HG03108 (cell line): ENCODE measurements around the gene CLOCK.

Experiments used
- ATAC-seq: cut with Tn5 transposase; IDR thresholded peaks from one replicate; pipeline ENCODE4 v1.9.1; 2021; ENCODE audit warnings: moderate library complexity; ENCODE audit not compliant: unreplicated experiment

CLOCK gene

DNA sequence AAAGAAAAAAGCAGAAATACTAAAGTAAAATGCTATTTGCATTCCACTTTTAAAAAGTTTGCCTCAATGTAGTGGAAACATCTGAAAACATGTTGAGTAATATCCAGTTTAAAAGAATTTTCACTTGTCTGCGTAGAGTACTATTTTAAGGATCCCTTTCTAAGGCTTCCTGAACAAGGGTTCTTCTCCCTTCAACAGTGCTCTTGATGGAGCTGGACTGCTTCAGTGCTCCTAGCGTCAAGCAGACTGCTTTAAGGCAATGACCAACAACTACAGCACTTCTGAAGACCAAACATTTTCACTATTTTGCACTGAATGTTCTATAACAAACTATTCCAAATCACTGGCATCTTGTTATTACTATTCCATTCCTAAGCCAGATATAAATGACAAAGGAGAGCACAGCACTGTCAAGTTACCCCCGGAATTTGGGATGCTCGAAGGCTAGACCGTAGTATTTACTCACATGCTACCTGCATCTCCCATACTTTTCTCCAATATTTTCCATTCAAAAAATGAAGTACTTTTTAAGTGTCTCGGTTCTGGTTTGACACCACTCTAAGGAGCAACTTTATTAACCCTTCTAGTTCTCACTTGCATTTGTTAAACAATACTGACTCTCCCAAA is 114.9 kb downstream of the CLOCK start:
- no peak for ATAC-seq

DNA sequence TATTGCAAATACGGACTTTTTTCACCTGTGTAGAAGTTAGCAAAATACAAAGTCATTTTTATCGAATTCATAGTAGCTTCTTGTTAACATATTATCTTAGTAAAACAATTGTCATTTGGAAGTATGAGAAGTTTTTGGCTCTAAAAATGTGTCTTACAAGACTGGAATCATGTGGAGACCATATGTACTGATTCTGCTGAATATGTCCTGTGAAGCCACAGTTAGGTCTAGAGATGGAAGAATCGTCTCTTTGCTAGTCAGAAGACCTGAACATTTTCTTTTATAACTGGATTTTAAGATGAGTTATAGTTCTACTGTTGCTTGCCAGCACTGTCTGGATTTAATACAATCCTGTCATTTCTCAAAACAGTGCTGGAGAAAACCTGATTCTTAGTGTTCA is 121.9 kb downstream of the CLOCK start:
- no peak for ATAC-seq

DNA sequence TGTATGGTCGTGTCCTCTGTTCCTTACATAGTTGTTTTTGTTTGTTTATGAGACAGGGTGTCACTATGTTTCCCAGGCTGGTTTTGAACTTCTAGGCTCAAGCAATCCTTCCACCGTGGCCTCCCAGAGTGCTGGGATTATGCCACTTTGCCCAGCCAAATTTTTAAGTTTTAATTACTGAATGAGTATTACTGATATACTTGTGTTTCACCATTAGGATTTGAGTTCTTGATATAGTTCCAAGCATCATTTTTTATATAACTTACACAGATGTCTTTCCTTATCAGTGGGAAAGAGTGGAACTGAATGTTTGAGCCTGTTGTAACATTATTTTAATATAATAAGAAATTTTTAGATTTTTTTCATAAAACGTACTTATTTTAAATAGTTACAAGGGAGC is 130.5 kb downstream of the CLOCK start:
- no peak for ATAC-seq

DNA sequence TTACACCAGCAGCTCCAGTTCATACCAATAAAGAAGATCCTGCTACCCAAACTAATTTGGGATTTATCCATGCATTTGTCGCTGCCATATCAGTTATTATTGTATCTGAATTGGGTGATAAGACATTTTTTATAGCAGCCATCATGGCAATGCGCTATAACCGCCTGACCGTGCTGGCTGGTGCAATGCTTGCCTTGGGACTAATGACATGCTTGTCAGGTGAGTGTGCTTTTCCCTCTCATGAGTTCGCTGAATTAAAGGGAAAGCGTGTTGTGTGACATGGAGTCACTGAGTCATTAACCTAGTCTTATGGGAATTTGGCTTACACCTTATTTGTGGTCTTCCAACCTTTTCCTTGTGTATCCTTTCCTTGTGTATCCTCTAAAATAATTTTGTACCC is 135.1 kb downstream of the CLOCK start:
- no peak for ATAC-seq

DNA sequence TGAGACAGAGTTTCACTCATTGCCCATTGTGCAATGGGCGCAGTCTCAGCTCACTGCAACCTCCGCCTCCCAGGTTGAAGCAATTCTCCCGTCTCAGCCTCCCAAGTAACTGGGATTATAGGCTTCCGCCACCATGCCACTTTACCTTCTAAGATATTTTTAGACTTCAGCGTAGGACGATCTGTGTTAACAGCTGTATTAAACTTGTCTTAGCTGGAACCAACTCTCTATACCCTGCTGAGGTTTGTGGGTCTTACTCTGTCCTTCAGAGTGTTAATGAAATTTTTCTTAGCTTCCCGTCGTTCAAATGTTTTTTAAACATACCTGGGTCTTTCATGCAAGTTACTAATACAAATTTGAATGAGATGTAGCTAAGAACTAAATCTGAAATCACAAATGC is 136.3 kb downstream of the CLOCK start:
- ATAC-seq: no peak

DNA sequence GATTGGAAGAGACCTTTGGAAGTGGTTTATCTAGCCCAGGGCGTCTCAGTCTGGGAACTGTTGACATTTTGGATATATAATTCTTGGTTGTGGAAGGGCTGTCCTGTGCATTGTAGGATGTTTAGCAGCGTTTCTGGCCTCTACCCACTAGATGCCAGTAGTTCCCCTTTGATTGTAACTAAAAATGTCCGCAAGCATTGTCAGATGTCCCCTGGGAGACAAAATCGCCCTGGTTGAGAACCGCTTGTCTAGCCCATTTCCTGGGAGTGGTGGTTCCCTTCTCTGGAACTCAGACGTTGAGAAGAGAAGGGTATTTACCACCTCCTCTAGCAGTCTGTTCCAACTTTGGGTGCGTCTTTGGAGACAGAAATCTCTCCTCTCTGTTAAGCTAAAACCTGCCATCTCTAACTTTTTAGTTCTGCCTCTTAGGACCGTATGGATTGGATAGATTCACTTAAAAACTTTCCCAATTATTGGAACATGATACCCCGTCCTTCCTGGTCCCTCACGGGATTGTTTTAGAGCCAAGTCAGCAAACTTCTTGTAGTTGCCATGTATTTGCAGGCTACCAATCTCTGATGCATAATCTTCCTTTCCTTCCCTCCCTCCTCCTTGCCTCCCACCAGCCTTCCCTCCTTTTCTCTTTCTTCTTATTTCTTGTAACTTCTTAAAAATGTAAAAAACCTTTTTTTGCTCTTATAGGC is 137.1 kb downstream of the CLOCK start:
- ATAC-seq: peak; percentile 80

DNA sequence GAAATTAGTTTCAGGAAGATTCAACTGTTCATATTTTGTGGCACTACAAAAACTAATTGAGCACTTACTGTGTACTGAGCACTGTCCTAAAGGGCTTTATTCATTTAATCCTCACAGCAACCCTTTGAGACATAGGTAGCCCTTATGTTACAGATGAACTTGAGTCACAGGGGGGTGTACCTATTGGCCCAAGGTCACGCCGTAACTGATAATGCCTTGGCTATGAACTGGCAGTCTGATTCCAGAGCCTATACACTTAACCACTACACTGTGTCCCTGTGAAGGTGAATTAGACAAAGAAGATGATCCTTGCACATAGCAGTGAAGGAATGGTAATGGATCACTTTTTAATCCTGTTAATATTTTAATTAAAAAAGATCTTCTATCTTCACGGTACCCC is 138.9 kb downstream of the CLOCK start:
- ATAC-seq: no peak

DNA sequence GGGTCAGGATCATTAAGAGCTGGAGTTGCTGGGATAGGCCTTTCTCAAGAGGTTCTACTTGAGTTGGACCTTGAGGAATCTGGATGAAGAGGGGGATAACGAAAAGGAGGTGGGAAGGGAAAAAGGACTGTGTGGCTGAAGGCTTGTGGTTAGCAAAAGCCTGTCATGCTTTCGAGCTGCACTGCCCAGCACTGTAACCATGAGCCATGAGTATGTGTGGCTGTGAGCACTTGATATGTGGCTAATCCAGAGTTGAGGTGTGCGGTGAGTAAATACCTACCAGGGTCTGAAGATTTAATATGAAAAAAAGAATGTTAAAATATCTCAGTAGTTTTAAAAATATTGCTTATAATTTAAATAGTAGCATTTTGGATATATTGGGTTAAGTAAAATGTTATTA is 139.6 kb downstream of the CLOCK start:
- ATAC-seq: no peak

DNA sequence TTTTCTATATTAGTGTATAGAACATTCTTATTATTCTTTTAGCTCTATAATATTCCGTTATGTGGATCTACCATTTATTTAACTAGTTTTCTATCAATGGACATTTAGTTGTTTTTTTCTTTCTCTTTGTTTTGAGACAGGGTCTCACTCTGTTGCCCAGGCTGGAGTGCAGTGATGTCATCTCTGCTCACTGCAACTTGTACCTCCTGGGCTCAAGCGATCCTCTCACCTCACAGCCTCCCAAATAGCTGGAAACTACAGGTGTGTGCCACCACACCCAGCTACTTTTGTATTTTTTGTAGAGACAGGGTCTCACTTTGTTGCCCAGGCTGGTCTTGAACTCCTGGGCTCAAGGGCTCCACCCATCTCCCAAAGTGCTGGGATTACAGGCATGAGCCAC is 140.2 kb downstream of the CLOCK start:
- no peak for ATAC-seq

DNA sequence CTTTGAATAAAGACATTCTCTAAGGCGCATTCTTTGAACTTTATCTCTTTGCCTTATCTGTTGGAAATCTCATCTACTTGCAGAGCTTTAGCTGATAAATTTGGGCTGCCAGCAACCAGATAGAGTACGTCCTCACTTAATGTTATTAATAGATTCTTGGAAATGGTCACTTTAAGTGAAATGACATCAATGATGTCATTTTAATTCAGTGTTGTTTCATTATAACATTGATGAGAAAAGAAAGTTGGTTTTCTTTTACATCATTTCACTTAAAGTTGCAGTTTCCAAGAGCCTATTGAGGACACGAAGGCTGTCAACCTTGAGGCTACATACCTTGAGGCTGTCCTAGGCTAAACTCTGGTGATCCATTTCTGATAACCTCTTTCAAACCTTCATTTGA is 141.6 kb downstream of the CLOCK start:
- ATAC-seq: no peak

DNA sequence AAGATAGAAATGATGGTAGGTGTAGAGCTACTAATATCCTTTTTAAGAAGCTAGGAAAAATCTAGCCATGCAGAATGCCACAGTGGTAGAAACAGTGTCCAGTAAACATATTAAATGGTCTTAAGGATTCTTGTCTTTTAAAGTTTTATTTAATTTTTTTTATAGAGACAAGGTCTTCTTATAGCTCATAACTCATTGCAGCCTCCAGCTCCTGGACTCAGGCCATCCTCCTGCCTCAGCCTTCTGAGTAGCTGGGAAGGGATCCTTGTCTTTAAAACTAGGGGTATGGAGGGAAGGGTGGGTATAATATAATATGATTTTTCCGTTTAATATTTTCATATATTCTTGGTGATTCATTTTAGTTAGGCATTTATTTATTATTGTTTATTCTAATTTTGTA is 147.1 kb downstream of the CLOCK start:
- ATAC-seq: no peak

DNA sequence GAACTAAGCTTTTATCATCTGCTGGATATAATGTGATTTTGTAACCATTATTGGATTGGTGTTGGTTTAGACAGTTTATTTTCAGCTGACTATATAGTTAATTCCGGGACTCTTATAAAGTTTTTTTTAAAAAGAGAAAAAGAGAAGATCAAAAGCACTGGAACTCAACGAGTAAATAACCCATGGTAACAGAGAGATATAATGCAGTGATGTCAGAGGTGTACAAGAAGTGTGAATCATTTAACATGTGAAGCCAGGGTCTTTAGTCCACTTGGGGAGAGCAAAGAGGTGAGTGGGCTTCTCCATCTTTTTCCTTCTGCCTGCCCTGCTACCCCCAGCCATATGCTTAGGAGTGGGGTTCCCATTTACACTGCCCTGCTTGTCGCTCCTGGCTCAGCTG is 147.7 kb downstream of the CLOCK start:
- ATAC-seq: no peak

DNA sequence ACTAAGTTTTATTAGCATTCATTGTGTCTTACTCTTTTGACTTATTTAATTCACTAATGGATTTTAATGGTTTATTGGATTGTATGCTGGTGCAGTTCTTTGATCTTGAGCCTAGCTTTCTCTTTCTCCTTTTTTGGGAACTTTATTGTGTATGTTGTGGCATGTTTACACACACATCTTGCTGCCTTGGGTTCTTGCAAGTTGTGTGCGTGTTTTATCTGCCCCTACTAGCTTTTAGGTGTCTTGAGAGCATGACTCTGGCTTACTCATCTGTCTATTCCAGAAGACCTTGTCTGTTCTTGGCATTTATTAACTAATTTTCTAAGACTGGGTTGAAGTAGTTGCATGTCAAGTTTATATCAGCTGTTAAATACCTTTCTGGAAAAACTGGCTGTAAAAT is 148.2 kb downstream of the CLOCK start:
- no peak for ATAC-seq

DNA sequence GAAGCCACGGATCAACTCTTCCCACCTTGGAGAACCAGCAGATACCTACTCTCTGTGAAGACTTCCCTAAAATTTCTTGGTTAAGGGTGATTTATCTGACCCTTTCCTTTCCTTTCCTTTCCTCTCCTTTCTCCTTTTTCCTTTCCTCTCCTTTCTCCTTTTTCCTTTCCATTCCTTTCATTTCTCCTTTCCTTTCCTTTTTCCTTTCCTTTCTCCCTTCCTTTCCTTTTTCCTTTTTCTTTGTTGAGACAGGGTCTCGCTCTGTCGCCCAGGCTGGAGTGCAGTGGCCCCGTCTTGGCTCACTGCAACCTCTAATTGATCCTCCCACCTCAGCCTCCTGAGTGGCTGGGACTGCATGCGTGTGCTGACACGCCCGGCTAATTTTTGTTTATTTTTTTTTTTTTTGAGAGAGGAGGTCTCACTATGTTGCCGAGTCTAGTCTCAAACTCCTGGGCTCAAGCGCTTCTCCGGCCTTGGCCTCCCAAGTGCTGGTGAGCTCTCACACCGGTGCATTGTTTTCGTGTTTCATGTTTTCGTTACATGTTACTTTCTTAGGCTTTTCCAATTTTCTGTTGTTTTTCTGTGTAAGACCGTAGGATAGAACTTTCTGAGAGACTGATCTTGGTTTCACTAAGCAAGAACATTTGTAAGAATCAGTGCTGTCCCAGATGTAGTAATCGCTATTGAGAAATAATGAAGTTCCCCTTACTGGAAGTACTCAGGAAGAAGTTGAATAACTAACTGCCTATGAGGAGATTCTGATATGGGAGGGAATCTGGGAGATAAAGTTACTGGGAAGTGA is 149.0 kb downstream of the CLOCK start:
- no peak for ATAC-seq

DNA sequence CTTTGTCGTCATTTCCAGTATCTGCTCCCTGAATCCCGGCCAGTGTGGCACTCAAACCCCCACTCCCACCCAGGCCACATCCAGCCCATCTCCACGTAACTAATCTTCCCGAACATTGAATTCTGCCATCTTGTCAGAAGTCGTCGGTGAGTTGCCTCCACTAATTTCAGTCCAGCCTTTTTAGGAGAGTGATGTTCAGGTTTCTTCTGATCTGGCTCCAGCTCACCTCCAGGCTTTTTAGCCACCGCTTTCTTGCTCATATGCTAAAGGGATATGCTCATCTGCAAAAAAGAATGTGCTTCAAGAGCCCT is 149.6 kb downstream of the CLOCK start:
- no peak for ATAC-seq

DNA sequence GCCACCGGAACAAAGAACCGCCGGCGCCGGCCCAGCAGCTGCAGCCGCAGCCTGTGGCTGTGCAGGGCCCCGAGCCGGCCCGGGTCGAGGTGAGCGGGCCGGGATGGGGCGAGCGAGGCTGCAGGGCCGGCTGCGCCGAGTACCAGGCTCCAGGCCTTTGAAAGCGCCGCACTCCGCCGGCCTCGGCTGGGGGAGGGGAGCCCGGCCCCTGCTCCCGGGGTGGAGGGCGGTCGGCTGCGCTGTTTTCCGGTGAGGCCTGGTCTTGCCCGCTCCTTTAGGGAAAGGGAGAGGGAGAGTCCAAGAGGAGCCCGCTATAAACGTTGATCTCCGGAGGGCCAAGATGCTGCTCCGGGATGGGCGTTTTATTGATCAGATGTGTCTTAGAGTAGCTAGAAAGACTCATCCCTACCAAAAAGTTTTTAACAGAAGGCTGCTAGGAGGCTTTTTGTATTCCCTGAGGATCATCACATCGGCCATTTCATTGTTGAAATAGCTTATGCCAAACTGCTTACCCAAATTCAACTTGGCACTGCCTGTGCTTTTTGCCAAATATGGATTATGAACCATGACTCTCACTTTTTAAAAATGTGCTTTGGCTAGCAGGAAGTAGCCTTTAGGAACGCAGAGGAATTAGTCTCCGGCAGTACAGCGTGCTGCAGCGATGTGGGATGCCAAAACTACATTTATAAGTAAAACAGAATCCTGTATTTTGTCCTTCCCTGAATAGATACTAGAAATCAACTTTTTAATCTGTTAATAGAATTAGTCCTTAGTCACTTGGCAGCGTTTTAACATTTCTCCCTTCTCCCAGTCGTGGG is 150.2 kb downstream of the CLOCK start:
- peak; percentile 18 for ATAC-seq

DNA sequence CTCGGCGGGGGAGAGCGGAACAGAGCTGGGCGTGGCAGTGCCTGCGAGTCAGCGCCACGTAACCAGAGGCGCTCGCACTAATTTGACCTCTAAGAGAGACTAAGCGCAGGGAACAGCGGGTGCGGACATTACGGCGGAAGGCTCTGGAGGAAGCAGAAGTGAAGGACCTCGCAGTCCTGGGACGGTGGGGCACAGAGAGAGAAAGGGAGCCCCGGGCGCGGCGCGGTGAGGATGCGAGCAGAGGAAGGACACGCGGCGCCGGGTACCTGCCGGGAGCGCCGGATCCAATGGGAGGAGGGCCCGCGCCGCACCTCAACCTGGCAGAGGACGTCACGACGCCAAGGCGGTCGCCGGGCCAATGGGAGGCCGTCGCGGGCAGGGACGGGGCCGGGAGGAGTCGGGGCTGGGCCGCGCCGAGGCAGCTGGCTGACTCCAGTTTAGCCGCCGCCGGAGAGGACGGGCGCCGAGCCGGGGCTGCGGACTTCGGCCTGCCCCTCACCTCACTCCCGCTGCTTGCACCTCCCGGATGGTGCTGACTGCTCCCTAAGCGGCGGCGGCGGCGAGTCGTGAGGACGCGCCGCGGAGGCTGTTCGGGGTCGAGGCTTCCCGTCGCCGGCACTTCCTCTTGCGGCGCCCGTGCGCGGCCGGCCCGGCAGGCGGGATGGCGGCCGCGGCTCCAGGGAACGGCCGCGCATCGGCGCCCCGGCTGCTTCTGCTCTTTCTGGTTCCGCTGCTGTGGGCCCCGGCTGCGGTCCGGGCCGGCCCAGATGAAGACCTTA is 151.0 kb downstream of the CLOCK start, which contains the start of gene TMEM165:
TSS of gene TMEM165 (plus strand) at position 429 of the 779 bp plus-strand sequence. CDS start at position 662, 233 bp downstream.
- ATAC-seq: peak; percentile 89

DNA sequence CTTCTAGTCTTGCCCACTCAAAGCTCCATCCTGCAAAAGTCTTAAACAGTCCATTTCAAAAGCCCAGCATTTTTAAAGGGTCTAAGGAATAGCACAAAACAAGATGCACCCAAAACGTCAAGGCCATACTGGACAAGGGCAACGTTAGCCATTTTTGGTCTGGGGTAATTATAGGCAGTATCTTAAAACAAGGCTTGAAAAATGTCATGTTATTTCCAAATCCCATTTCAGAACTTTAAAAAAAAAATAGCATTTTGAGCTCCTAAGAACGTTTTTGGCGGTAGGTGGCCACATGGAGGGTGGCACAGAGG is 151.5 kb downstream of the CLOCK start:
- no peak for ATAC-seq

DNA sequence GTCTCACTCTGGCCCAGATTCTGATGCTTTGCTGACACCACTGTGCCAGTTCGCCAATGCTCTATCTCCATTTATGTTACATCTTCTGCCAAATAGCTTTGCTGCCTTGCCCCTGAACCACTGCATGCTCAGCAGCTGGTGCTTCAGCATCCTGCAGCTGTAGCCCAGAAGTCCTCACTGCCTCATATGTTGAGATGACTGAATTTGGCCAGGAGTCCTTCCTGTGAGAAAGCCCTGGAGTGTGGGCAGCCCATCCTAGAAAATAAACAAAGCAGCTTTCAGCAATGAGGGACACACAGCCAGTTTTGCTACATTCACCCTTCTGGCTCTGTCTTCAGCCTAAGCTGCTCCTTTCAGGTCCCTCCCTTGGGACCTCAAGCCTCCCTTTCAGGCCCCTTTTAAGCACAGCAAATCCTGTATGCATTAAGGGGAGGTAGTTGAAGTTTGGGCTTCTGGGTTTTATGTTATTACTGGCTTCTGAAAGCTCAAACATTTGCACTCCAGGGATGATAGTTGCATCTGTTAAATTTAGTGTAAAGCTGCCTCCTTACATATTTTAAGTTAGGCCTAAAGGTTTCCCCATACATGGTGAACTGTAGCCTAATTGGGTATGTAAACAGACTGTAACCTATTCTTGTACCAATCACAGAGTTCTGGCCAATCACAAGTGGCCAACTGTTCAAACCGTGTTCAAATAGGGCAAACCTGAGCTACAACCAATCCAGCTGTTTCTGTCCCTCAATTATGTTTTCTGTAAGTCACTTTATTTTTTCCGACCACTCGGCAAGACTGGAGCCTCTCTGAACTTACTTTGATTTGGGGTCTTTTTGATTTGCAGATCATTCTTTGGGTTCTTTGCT is 153.0 kb downstream of the CLOCK start:
- no peak for ATAC-seq

DNA sequence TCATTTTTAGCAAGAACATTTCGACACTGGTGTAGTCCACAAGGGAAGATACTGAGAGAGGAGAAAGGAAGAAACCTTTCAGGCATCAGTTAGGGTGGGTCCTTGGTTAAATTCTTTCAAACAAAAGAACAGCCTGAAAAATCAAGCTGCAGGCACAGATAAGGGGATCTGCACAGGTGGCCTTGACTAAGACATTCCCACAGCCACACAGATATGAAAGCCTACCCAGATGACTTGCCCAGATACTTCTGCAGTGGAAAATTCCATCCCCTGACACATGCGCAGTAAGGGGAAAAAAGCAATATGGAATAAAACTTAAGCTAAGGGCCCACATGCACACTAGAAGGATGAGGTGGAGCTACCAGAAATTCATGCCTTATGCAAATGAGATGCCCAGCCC is 159.9 kb downstream of the CLOCK start:
- ATAC-seq: no peak
